ENCODE measurements around the gene FSIP1. TPM values are rescaled to one million over a fixed set of nuclear protein-coding genes. Genes with fewer than 3 reads are reported as not detected.

Gene FSIP1
- total RNA-seq, 1 donor, result 3.6 TPM

- H3K79me2 ChIP-seq (ENCODE audit: insufficient read depth, low read length), result peaks cover 8% of the 10 kb centered on the region
- no peak overlapping the region for H2AFZ ChIP-seq (ENCODE audit: low read length)
- H3K36me3 ChIP-seq (ENCODE audit: insufficient read depth, low read length), result peaks cover 100% of the 10 kb centered on the region
- no peaks in the 10 kb centered on the region for H3K9me3 ChIP-seq (ENCODE audit: low read depth, low read length)
- peak overlapping the region; percentile 84 for H3K4me3 ChIP-seq (ENCODE audit: insufficient read depth, low read length)
- peaks cover 94% of the 10 kb centered on the region for H4K20me1 ChIP-seq (ENCODE audit: insufficient read depth, low read length)
- H3K27ac ChIP-seq (ENCODE audit: low read depth, low read length), result peak overlapping the region; percentile 92
- H3K4me2 ChIP-seq (ENCODE audit: insufficient read depth, low read length), result peak overlapping the region; percentile 89
- no peak for TF ChIP-seq CTCF (IDR thresholded peaks at IDR 0.05; ENCODE audit: extremely low read depth, low read depth, low read length)
- DNase-seq (ENCODE audit: insufficient read length, low spot score, missing footprints), result peak; percentile 56
- peaks cover 9% of the 10 kb centered on the region for H3K4me1 ChIP-seq (ENCODE audit: insufficient read depth, low read length)
- no peaks in the 10 kb centered on the region for H3K27me3 ChIP-seq (ENCODE audit: insufficient read depth, low read length)
Measured at GRCh38 chr15:39588531-39589192, 194.0 kb downstream of the FSIP1 start.

GRCh38 chr15:39587731-39588530 lies 194.7 kb downstream of the FSIP1 start:
- DNase-seq (ENCODE audit: insufficient read length, low spot score, missing footprints), result no peak
- peaks cover 98% of the 10 kb centered on the region for H3K36me3 ChIP-seq (ENCODE audit: insufficient read depth, low read length)
- H3K4me2 ChIP-seq (ENCODE audit: insufficient read depth, low read length), result peak overlapping the region; percentile 89
- no peak overlapping the region for H2AFZ ChIP-seq (ENCODE audit: low read length)
- H3K4me3 ChIP-seq (ENCODE audit: insufficient read depth, low read length), result peak overlapping the region; percentile 84
- H3K27ac ChIP-seq (ENCODE audit: low read depth, low read length), result peak overlapping the region; percentile 92
- H3K9me3 ChIP-seq (ENCODE audit: low read depth, low read length), result no peaks in the 10 kb centered on the region
- no peak for TF ChIP-seq CTCF (IDR thresholded peaks at IDR 0.05; ENCODE audit: extremely low read depth, low read depth, low read length)
- H3K27me3 ChIP-seq (ENCODE audit: insufficient read depth, low read length), result no peaks in the 10 kb centered on the region
- H4K20me1 ChIP-seq (ENCODE audit: insufficient read depth, low read length), result peaks cover 92% of the 10 kb centered on the region
- H3K4me1 ChIP-seq (ENCODE audit: insufficient read depth, low read length), result peaks cover 10% of the 10 kb centered on the region
- H3K79me2 ChIP-seq (ENCODE audit: insufficient read depth, low read length), result peaks cover 14% of the 10 kb centered on the region

GRCh38 chr15:39587096-39587721 lies 195.4 kb downstream of the FSIP1 start:
- peaks cover 98% of the 10 kb centered on the region for H3K36me3 ChIP-seq (ENCODE audit: insufficient read depth, low read length)
- H3K27me3 ChIP-seq (ENCODE audit: insufficient read depth, low read length), result no peaks in the 10 kb centered on the region
- no peak for TF ChIP-seq CTCF (IDR thresholded peaks at IDR 0.05; ENCODE audit: extremely low read depth, low read depth, low read length)
- H2AFZ ChIP-seq (ENCODE audit: low read length), result no peak overlapping the region
- peaks cover 21% of the 10 kb centered on the region for H3K79me2 ChIP-seq (ENCODE audit: insufficient read depth, low read length)
- peak overlapping the region; percentile 92 for H3K27ac ChIP-seq (ENCODE audit: low read depth, low read length)
- no peaks in the 10 kb centered on the region for H3K9me3 ChIP-seq (ENCODE audit: low read depth, low read length)
- H4K20me1 ChIP-seq (ENCODE audit: insufficient read depth, low read length), result peaks cover 93% of the 10 kb centered on the region
- DNase-seq (ENCODE audit: insufficient read length, low spot score, missing footprints), result peak; percentile 44
- H3K4me1 ChIP-seq (ENCODE audit: insufficient read depth, low read length), result peaks cover 10% of the 10 kb centered on the region
- peak overlapping the region; percentile 84 for H3K4me3 ChIP-seq (ENCODE audit: insufficient read depth, low read length)
- peak overlapping the region; percentile 89 for H3K4me2 ChIP-seq (ENCODE audit: insufficient read depth, low read length)

All from osteoblast (primary cell).